Large intestine (tissue), 12 donors: ENCODE results near the gene ADAMTS4. TPM values are rescaled to one million over a fixed set of nuclear protein-coding genes. Genes with fewer than 3 reads are reported as not detected.
A peak's percentile ranks its signal among the peaks of the same experiment; 100 is the strongest.

Experiments
- DNase-seq, 2 donors: peaks; one replicate each; pipeline versions ENCODE4 v3.0.0 to v3.0.0-alpha.2; 2013
- H3K27ac ChIP-seq: one replicate; pipeline ENCODE4 v1.5.1; 2013; ENCODE audit warnings: low read length
- H3K27me3 ChIP-seq: 2 replicates; pipeline ENCODE4 v1.6.1; 2013; ENCODE audit warnings: low read length; ENCODE audit not compliant: control insufficient read depth, insufficient read depth
- H3K36me3 ChIP-seq: 2 replicates; pipeline ENCODE4 v1.6.1; 2013; ENCODE audit warnings: low read length; ENCODE audit not compliant: control insufficient read depth, insufficient read depth
- H3K4me1 ChIP-seq: one replicate; pipeline ENCODE4 v1.6.1; 2013; ENCODE audit warnings: low read length; ENCODE audit not compliant: control insufficient read depth, insufficient read depth
- H3K4me3 ChIP-seq: one replicate; pipeline ENCODE4 v1.5.1; 2013; ENCODE audit warnings: low read length
- H3K9me3 ChIP-seq: one replicate; pipeline ENCODE4 v1.6.1; 2013; ENCODE audit warnings: mild to moderate bottlenecking, low read depth, low read length, moderate library complexity; ENCODE audit not compliant: control insufficient read depth
- WGBS: methylation state at CpG from one replicate; pipeline ENCODE4 v1.1.5; 2013; ENCODE audit warnings: low lambda C conversion rate; ENCODE audit not compliant: insufficient coverage; 5-methylcytosine and 5-hydroxymethylcytosine counted together
- long read RNA-seq, 11 donors: transcript quantifications; one replicate each; lab custom pipeline, GENCODE V29; 2026
- polyA plus RNA-seq: library from polyadenylated mRNA; unstranded; fragments of 120-200 nt; gene quantifications from one replicate; pipeline ENCODE4 v1.2.1, GENCODE V29; 2013

Gene ADAMTS4
- 1.2 TPM for polyA plus RNA-seq
- long read RNA-seq, donor 1, result 0 reads
- long read RNA-seq, donor 2, result 0 reads
- long read RNA-seq, donor 3, result 0 reads
- long read RNA-seq, donor 4, result 0 reads
- long read RNA-seq, donor 5, result 0 reads
- long read RNA-seq, donor 6, partial matches to known transcripts, result 38 of 80 reads
- long read RNA-seq, donor 6, other reads (novel, unspliced or antisense), result 42 of 80 reads
- long read RNA-seq, donor 7, full-length matches to known transcripts, result 1 of 1 reads
- long read RNA-seq, donor 7, partial matches to known transcripts, result 0 of 1 reads
- long read RNA-seq, donor 7, other reads (novel, unspliced or antisense), result 0 of 1 reads
- long read RNA-seq, donor 8, partial matches to known transcripts, result 139 of 139 reads
- long read RNA-seq, donor 8, other reads (novel, unspliced or antisense), result 0 of 139 reads
- long read RNA-seq, donor 9, partial matches to known transcripts, result 97 of 97 reads
- long read RNA-seq, donor 9, other reads (novel, unspliced or antisense), result 0 of 97 reads
- long read RNA-seq, donor 10, partial matches to known transcripts, result 153 of 153 reads
- long read RNA-seq, donor 10, other reads (novel, unspliced or antisense), result 0 of 153 reads
- long read RNA-seq, donor 11, partial matches to known transcripts, result 127 of 127 reads
- long read RNA-seq, donor 11, other reads (novel, unspliced or antisense), result 0 of 127 reads

DNA sequence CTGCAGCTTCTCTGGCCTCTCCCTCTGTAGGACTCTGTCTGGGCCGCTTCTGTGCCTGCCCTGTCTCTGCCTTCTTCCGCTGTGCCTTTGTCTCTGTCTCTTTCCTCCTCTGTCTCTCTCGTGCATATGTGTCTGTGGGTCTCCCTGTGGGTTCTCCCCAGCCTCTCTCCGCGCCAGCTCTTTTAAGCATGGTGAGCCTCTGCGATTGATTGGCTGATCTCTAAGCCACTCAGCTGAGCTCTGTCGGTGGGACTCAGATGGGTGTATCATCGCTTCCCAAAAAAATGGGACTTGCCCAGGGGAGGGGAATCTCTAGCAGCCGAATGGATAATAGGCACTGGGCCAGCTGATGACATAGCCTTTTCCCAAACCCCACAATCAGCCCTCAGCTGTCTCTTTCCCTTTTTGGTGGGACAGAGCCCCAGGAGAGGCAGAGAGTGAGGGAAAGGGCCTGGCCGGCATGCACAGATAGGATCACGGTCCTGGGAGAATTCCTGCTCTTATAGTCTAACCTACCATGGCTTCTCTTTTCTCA is at the start of gene ADAMTS4:
TSS of gene ADAMTS4 (minus strand) at position 158 of the 535 bp plus-strand sequence. CDS start 427 bp downstream, outside the sequence.
- H3K9me3 ChIP-seq, result no peaks in the 10 kb centered on the region
- peaks cover 6% of the 10 kb centered on the region for H3K36me3 ChIP-seq
- peaks cover 19% of the 10 kb centered on the region for H3K4me1 ChIP-seq
- peak within 1 kb of the TSS; percentile 11 for H3K4me3 ChIP-seq
- no CpG with 5 or more reads among the region's 11 CpGs for WGBS
- H3K27ac ChIP-seq, result peak within 1 kb of the TSS; percentile 92
- peak in 1 of 2 donors; percentile 58 for DNase-seq
- H3K27me3 ChIP-seq, result no peaks in the 10 kb centered on the region

GRCh38 chr1:161244888-161245287 is 46.0 kb upstream of the ADAMTS4 start:
- no peaks in the 10 kb centered on the region for H3K9me3 ChIP-seq
- DNase-seq, result no peak
- no peaks in the 10 kb centered on the region for H3K36me3 ChIP-seq
- no peaks in the 10 kb centered on the region for H3K27me3 ChIP-seq
- no peaks in the 10 kb centered on the region for H3K4me1 ChIP-seq
- WGBS, result no CpG with 5 or more reads among the region's 4 CpGs
- H3K4me3 ChIP-seq, result no peak overlapping the region
- H3K27ac ChIP-seq, result no peak overlapping the region

DNA sequence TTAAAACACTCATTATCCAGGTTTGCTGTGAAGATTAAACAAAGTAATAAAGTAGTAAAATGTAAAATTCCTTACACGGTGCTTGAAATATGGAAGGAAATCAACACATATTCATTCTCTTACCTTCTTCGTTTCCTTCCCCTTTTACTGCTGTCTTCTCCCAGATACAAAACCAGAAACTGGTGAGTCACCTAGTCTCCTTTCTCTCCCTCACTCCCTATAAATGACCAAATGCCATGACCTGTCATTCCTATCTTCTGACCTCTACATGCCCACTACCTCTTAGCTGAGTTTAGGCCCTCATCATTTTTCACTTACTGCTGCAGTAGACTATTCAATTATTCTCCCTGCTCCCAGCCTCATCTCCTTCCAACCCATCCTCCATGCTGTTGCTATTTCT is 43.5 kb upstream of the ADAMTS4 start:
- 60% methylated on average over 1 of the region's 2 CpGs for WGBS
- Histone ChIP-seq H3K27me3 (no peaks in the 10 kb centered on the region), H3K27ac (no peak overlapping the region), H3K4me3 (no peak overlapping the region), H3K4me1 (peaks cover 9% of the 10 kb centered on the region), H3K36me3 (no peaks in the 10 kb centered on the region), H3K9me3 (no peaks in the 10 kb centered on the region)
- no peak for DNase-seq

- Histone ChIP-seq H3K27me3 (no peaks in the 10 kb centered on the region), H3K36me3 (no peaks in the 10 kb centered on the region), H3K27ac (no peak overlapping the region), H3K4me1 (peaks cover 9% of the 10 kb centered on the region), H3K4me3 (no peak overlapping the region), H3K9me3 (no peaks in the 10 kb centered on the region)
- no peak for DNase-seq
- WGBS, result no CpG with 5 or more reads among the region's 3 CpGs
Observed at GRCh38 chr1:161241682-161242081, 42.8 kb upstream of the ADAMTS4 start.

DNA sequence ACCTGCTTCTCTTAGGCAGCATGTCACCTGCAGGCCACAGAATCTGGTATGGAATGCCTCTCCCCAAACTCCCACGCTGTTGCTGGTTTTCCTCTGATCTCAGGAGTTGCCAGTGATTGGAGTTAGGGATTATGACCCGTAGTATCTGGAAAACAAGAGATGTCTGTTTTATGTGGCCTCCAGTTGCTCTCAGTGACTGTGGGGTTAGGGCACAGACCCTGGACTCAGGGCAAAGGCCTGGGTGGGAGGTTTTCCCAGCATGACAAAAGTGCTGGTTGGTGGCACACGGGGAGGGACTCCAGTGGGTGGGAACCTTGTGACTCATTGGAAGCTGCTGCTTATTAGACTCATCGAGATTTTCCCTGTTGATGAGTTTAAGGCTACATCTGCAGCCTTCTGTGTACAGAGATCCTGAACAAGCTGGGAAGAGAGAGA is 39.2 kb upstream of the ADAMTS4 start, which contains the start of gene NR1I3:
TSS of gene NR1I3 (minus strand) at position 165 of the 435 bp plus-strand sequence. CDS start 1,638 bp downstream, outside the sequence.
- Histone ChIP-seq H3K4me3 (no peak within 1 kb of the TSS), H3K36me3 (peaks cover 2% of the 10 kb centered on the region), H3K27me3 (no peaks in the 10 kb centered on the region), H3K9me3 (no peaks in the 10 kb centered on the region), H3K4me1 (peaks cover 9% of the 10 kb centered on the region), H3K27ac (peak within 1 kb of the TSS; percentile 88)
- peak; percentile 94 to 98 for DNase-seq
- no CpG with 5 or more reads among the region's 4 CpGs for WGBS

- peaks cover 2% of the 10 kb centered on the region for H3K36me3 ChIP-seq
- no peak overlapping the region for H3K27ac ChIP-seq
- no peak for DNase-seq
- H3K27me3 ChIP-seq, result no peaks in the 10 kb centered on the region
- H3K4me1 ChIP-seq, result peaks cover 9% of the 10 kb centered on the region
- 100% methylated on average over 1 of the region's 5 CpGs for WGBS
- no peak overlapping the region for H3K4me3 ChIP-seq
- no peaks in the 10 kb centered on the region for H3K9me3 ChIP-seq
Observed at GRCh38 chr1:161235957-161236775, 37.3 kb upstream of the ADAMTS4 start.

GRCh38 chr1:161233102-161233501 is 34.2 kb upstream of the ADAMTS4 start:
- Histone ChIP-seq H3K4me1 (peaks cover 26% of the 10 kb centered on the region), H3K27ac (no peak overlapping the region), H3K9me3 (no peaks in the 10 kb centered on the region), H3K27me3 (no peaks in the 10 kb centered on the region), H3K4me3 (no peak overlapping the region), H3K36me3 (peaks cover 31% of the 10 kb centered on the region)
- no CpG with 5 or more reads among the region's 9 CpGs for WGBS
- DNase-seq, result no peak

DNA sequence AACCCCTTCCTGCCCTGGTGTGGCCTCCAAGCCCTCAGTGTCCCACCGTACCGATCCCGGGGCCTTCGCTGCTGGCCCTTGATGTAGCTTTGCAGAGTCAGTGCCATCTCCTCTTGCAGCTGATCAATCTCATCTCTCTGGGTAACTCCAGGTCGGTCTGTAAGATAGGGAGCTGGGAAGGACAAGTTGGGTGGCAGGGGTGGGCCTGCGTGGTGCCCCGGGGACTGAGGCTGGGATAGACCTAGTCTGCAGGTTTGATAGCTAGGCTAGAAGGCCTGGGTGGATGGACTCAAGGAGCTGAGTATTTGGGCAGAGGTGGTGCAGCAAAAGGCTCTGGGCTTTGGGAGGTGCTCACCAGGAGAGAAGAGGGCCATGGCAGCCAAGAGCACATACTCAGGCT is 31.9 kb upstream of the ADAMTS4 start:
- no peak for DNase-seq
- no peak overlapping the region for H3K4me3 ChIP-seq
- peaks cover 33% of the 10 kb centered on the region for H3K36me3 ChIP-seq
- no peak overlapping the region for H3K27ac ChIP-seq
- no peaks in the 10 kb centered on the region for H3K27me3 ChIP-seq
- H3K4me1 ChIP-seq, result peaks cover 38% of the 10 kb centered on the region
- WGBS, result no CpG with 5 or more reads among the region's 7 CpGs
- no peaks in the 10 kb centered on the region for H3K9me3 ChIP-seq

DNA sequence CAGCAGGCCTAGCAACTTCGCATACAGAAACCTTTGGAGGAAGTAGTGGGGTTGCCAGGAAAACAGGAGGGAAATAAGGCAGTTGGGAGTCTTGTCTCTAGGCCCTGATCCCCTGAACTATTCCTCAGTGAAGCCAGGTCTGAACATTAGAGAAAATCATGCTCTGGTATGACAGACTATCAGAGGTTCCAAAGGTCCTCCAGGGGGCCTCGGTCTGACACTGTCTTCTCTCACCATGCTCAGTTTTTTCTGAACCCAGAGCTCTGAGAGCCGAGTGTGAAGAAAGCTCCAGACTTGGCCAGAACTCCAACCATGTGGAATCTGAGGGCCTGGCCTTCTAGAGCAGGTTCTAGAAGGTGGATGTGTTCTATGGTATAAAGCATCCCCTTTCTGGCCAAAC is 31.0 kb upstream of the ADAMTS4 start:
- Histone ChIP-seq H3K4me1 (peaks cover 45% of the 10 kb centered on the region), H3K27me3 (no peaks in the 10 kb centered on the region), H3K36me3 (peaks cover 33% of the 10 kb centered on the region), H3K9me3 (no peaks in the 10 kb centered on the region), H3K4me3 (no peak overlapping the region), H3K27ac (peak overlapping the region; percentile 17)
- WGBS, result no CpG with 5 or more reads among the region's 3 CpGs
- peak in 1 of 2 donors; percentile 59 for DNase-seq

DNA sequence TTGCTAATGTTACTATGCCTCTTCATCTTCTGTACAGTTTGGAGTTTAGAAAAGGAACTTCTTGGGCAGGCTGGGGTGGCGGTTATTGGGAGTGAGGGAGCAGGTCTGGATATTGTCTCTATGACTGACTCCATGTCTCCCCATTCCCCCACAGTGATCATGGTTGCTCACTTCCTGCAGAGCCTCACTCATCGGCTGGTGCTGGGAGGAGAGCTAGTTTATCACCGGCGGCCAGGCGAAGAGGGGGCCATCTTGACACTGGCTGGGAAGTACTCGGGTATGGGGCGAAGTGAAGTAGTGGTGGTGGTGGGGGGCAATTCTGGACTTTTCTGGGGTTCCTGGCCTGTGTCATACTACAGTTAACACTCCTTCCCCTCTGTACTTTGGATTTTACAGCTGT is 29.2 kb upstream of the ADAMTS4 start:
- Histone ChIP-seq H3K4me3 (no peak overlapping the region), H3K9me3 (no peaks in the 10 kb centered on the region), H3K27ac (peak overlapping the region; percentile 46), H3K27me3 (no peaks in the 10 kb centered on the region), H3K36me3 (peaks cover 31% of the 10 kb centered on the region), H3K4me1 (peaks cover 61% of the 10 kb centered on the region)
- WGBS, result no CpG with 5 or more reads among the region's 7 CpGs
- no peak for DNase-seq
